ENCODE results near the gene PCMT1.
"Not testable (repeated sequence)": the region's sequence is repeated elsewhere in the genome, so short reads cannot be mapped to it uniquely, and the experiment has no call there.

PCMT1 gene

DNA sequence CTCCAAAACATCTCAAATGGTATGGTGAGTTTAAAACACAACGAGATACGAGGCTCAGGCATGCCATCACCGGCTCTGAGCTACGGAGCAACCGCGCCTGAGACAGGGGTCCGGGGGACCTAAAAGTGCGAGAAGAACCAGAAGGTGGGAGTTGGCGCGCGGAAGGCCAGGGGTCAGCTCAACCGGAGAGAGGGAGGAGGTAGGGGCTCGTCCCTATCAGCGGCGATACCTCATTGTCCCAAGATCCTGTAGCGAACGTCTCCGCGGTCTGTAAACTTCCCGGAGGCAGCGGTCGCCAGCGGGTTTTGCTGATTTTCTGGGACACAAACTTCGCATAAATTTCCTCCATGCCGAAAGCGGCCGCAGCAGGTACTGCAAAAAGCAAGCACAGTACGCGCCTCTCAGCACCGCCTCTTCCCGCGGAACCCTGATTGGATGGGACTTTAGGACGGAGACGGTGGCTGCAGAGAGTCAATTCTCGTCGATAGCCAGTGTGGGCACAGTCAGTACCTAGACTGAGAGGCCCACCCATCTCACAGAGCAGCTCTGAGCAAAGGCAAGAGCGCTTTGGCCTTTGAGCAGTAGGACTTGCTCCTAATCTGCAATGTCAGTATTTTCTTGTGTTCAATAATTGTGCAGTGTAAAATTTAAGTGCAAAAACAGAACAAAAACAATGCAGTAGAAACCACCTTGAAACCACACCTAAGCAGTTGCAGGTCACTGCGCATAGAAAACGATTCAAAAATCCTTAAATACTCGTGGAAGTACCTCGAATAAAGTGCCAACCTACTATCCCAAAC lies 3.2 kb upstream of the PCMT1 start, which contains the start of gene NUP43:
NUP43 (minus strand) TSS at position 383 of the 800 bp plus-strand sequence; CDS start at position 349, 34 bp downstream.
- peak; percentile 87 to 98 (median 92) for DNase-seq
- intact Hi-C loops (cut with DNase I): no loop called here

DNA sequence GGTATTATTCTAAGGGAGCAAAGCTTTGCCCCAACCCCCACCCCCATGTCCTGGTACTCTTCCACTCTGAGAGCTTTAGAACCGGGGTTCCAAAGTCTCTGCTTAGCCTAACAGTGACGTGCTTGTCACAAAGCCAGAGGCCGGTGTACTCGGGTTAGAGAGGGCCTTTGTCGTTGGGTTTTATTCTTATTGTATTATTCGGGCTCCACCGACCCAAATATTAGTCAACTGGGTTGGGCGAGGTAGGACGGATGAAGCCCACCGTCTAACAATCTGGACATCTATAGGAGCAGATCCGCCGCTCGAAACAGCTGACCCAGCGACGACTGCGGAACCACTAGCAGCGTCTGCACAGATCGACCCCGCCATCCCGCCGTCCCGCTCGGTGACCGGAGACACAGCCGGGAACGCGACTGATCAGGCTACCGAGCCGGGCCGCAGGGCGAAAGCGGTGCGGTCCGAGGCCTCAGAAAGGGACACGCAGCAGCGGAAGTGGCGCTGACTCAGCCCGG lies 403 bp upstream of the PCMT1 start:
- intact Hi-C loops (cut with DNase I); DNase-seq: not testable (repeated sequence)

GRCh38 chr6:149750136-149750609 lies 632 bp downstream of the PCMT1 start:
- intact Hi-C loops (cut with DNase I): no loop called here
- DNase-seq: peak; percentile 22 to 93 (median 54)

DNA sequence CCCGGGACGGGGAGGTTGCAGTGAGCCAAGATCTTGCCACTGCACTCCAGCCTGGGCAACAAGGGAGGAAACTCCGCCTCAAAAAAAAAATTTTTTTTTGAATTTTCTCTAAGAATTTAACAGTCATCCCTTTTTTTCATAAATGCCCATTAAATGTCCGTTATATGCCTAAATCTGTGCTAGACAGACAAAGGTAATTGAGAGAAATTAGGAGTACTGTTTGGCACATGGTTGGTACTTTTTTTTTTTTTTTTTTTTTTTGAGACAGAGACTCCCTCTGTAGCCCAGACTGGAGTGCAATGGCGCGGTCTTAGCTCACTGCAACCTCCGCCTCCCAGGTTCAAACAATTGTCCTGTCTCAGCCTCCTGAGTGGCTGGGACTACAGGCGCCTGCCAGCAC lies 1.7 kb downstream of the PCMT1 start:
- no peak for DNase-seq
- intact Hi-C loops (cut with DNase I): no loop called here

DNA sequence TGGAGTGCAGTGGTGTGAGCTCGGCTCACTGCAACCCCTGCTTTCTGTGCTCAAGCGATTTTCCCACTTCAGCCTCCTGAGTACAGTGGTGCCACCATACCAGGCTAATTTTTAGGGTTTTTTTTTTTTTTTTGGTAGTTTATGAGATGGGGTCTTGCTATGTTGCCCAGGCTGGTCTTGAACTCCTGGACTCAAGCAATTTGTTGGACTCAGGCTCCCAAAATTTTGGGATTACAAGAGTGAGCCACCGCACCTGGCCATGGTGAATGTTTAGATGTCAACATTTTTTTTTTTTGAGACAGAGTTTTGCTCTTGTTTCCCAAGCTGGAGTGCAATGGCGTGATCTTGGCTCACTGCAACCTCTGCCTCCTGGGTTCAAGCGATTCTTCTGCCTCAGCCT lies 2.4 kb downstream of the PCMT1 start:
- DNase-seq; intact Hi-C loops (cut with DNase I): not testable (repeated sequence)

DNA sequence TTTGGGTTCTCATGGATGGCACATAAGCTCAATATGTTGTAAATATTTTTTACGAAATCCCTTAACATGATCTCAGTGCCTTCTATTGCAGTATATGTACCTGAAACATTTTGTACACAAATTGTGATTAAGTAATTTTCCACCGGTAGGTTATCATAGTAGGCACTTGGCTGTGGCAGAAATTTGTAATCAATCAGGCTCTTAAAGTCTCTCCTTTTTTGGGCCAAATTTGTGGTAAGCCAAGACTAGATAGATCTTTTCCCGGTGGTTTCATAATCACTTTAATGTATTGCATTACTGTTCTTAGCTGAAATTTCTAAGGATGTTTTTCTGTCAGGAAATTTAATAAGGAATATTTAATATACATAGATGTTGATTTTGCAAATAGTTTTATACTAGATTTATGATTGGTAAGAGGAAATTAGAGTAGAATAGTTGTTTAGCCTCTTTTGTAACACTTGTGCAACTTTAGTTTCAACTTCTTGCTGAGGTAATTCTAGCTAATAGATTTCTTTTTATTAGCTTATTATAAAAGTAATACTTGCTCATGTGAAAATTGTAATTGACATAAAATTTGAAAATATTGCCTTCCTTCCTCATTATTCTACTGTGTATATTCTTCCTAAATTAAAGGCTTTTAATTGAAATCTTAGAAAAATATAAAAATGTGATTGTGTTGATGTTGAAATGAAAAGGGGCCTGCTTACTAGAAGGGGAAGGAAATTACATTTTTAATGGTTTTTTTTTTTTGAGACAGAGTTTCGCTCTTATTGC lies 3.2 kb downstream of the PCMT1 start:
- intact Hi-C loops (cut with DNase I): no loop called here
- no peak for DNase-seq

DNA sequence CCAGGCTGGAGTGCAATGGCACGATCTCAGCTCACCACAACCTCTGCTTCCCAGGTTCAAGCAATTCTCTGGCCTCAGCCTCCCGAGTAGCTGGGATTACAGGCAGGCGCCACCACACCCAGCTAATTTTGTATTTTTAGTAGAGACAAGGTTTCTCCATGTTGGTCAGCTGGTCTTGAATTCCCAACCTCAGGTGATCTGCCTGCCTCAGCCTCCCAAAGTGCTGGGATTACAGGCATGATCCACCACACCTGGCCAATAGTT lies 3.8 kb downstream of the PCMT1 start:
- DNase-seq; intact Hi-C loops (cut with DNase I): not testable (repeated sequence)

- intact Hi-C loops (cut with DNase I): no loop called here
- DNase-seq: no peak
These were observed 5.0 kb downstream of the PCMT1 start for GRCh38 chr6:149754548-149754947.

GRCh38 chr6:149755300-149756260 lies 6.0 kb downstream of the PCMT1 start:
- intact Hi-C loops (cut with DNase I): no loop called here
- DNase-seq: no peak

GRCh38 chr6:149756261-149756636 lies 6.7 kb downstream of the PCMT1 start:
- intact Hi-C loops (cut with DNase I): no loop called here
- DNase-seq: no peak

GRCh38 chr6:149761438-149761837 lies 11.9 kb downstream of the PCMT1 start:
- intact Hi-C loops (cut with DNase I): no loop called here
- no peak for DNase-seq

DNA sequence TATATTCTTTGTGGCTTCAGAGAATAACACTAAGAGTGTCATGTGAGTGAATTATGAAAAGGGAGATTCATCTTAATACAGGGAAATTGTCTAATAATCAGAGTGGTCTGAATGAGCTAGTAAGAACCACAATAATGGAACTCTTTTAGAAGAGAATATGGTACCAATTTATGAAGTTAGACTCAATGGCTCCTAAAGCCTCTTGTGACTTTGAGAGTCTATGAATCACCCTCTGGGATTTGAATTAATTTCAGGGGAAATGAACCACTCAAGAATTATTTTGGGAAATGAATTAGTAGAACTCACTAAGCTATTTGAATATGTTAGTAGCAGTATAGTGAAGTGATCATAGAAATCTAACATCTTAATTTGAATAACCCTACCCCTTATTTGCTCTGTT lies 14.3 kb downstream of the PCMT1 start:
- DNase-seq: no peak
- intact Hi-C loops (cut with DNase I): no loop called here

- DNase-seq: no peak
- intact Hi-C loops (cut with DNase I): no loop called here
These were observed 16.7 kb downstream of the PCMT1 start for GRCh38 chr6:149766156-149766769.

DNA sequence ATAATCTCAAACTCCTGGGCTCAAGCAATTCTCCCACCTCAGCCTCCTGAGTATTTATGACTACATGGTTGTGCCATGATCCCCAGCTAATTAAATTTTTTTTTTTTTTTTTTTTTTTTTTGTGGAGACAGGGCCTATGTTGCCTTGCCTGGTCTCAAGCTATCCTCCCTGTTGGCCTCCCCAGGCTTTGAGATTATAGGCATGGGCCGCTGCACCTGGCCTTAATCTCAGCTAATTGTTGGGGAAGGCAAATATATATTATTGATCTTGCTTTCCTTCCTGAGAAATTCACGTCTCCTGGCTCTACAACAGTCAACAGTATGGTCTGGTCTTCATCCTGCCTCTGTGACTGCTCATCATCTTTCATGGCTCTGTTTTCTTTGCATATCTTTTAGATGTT lies 20.1 kb downstream of the PCMT1 start:
- intact Hi-C loops (cut with DNase I): no loop called here

GRCh38 chr6:149771185-149771584 lies 21.6 kb downstream of the PCMT1 start:
- intact Hi-C loops (cut with DNase I): no loop called here
- DNase-seq: no peak

More for the DNA sequence above, 20.1 kb downstream of the PCMT1 start:
- DNase-seq: no peak

DNA sequence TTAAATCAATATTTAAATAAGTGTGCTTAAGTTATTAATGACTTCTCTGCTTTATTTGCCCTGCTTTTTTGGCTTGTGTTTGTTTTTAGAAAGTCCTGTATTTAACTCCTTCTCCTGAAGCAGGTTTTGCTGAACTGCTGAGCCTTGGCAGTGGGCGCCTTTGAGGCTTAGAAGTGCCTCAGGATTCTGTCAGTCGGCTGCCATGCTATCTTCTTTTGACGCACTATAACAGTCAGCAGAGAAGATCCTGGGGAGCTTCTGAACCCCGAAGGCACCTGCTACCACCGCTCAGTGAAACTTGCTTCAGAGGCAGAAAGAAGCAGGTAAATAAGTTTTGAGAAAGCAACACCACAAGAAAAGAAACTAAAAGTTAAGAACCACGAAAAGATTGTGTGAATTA lies 22.4 kb downstream of the PCMT1 start:
- intact Hi-C loops (cut with DNase I): no loop called here
- DNase-seq: no peak

- no peak for DNase-seq
- intact Hi-C loops (cut with DNase I): no loop called here
These were observed 28.1 kb downstream of the PCMT1 start for GRCh38 chr6:149777624-149778023.

GRCh38 chr6:149779644-149779963 lies 30.1 kb downstream of the PCMT1 start:
- intact Hi-C loops (cut with DNase I): no loop called here
- DNase-seq: no peak

DNA sequence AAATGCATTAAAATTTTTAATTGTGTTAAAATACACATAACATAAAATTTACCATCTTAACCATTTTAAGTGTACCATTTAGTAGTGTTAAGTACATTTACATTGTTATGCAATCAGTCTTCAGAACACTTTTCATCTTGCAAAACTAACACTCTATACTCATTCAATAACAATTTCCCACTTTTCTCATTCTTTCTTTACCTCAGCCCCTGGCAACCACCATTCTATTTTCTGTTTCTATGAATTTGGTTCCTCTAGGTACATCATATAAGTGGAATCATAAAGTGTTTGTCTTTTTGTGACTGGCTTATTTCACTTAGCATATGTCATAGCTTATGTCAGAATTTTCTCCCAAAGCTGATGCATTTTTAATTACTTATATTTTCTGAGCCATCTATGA lies 32.2 kb downstream of the PCMT1 start:
- intact Hi-C loops (cut with DNase I): no loop called here
- DNase-seq: no peak

- intact Hi-C loops (cut with DNase I): no loop called here
- no peak for DNase-seq
These were observed 32.8 kb downstream of the PCMT1 start for GRCh38 chr6:149782337-149782736.

Measured in posterior cingulate gyrus (tissue), 11 donors.